Upper lobe of left lung (tissue), 6 donors: ENCODE measurements around the gene NR3C1. TPM values are rescaled to one million over a fixed set of nuclear protein-coding genes. Genes with fewer than 3 reads are reported as not detected.

Experiments
- ATAC-seq, 2 donors: fragments of 200-7000 bp; cut with Tn5 transposase; one replicate each; pipeline ENCODE4 v1.9.1; 2022; ENCODE audit warnings: mild to moderate bottlenecking in 2 of 2, moderate library complexity in 2 of 2; ENCODE audit not compliant: low FRiP score in 2 of 2
- DNase-seq, 2 donors: peaks; one replicate each; pipeline ENCODE4 v3.0.0-alpha.2; 2019 to 2020
- H3K27ac ChIP-seq, 4 donors: fragments of 200-600 bp; sonication (generic); one replicate each; pipeline ENCODE4 v1.5.1; 2016 to 2019
- H3K27me3 ChIP-seq, 4 donors: fragments of 200-600 bp; sonication (generic); one replicate each; pipeline ENCODE4 v1.5.1; 2017 to 2019
- H3K36me3 ChIP-seq, 4 donors: fragments of 200-600 bp; sonication (generic); one replicate each; pipeline ENCODE4 v1.5.1; 2016 to 2019
- H3K4me1 ChIP-seq, 4 donors: fragments of 200-600 bp; sonication (generic); one replicate each; pipeline ENCODE4 v1.5.1; 2018 to 2019
- H3K4me3 ChIP-seq, 4 donors: fragments of 200-600 bp; sonication (generic); one replicate each; pipeline ENCODE4 v1.5.1; 2017 to 2019; ENCODE audit warnings: mild to moderate bottlenecking in 2 of 4, moderate library complexity in 1 of 4
- H3K9me3 ChIP-seq, 4 donors: fragments of 200-600 bp; sonication (generic); one replicate each; pipeline ENCODE4 v1.5.1; 2018 to 2019
- CTCF ChIP-seq, 6 experiments: fragments of 450-650 bp in 4 of 6; fragments of 200-600 bp in 2 of 6; sonication (generic) in 2 of 6; IDR thresholded peaks; one replicate each; pipeline ENCODE4 v1.5.1; 2016 to 2019; ENCODE audit warnings: antibody characterized with exemption in 6 of 6
- EP300 ChIP-seq, 4 donors: sonication (generic); formaldehyde crosslinking; IDR thresholded peaks; one replicate each; pipeline ENCODE4 v1.5.1; 2017; ENCODE audit warnings: antibody characterized with exemption in 4 of 4, control low read depth in 2 of 4
- POLR2A ChIP-seq, 4 donors: fragments of 450-650 bp; IDR thresholded peaks; one replicate each; pipeline ENCODE4 v1.5.1; 2016 to 2017; ENCODE audit warnings: antibody characterized with exemption in 4 of 4, mild to moderate bottlenecking in 2 of 4
- POLR2AphosphoS5 ChIP-seq, 2 donors: sonication (generic); formaldehyde crosslinking; IDR thresholded peaks; one replicate each; pipeline ENCODE4 v1.5.1; 2017; ENCODE audit warnings: antibody characterized with exemption in 2 of 2
- WGBS, 2 donors: methylation state at CpG; one replicate each; pipeline ENCODE4 v1.1.5; 2017 to 2018; 5-methylcytosine and 5-hydroxymethylcytosine counted together
- total RNA-seq, 6 donors: library from RNA; depleted of rRNA in 4 of 6; stranded (reverse); fragments of >200 nt in 4 of 6; gene quantifications; one replicate each; pipeline versions ENCODE4 v1.1.0 to v1.2.1, GENCODE V29; 2016 to 2021
- donor health status: DM: no; HTN: no; CAD: no; lungs with moderate emphysema.
- donor health status: DM: no; HTN: yes; CAD: no; lungs with severe emphysema.

Gene NR3C1
- total RNA-seq, 6 donors from 2014 or later = 44.5 to 101 (median 72.7) TPM

GRCh38 chr5:143417503-143418139 is 14.1 kb upstream of the NR3C1 start:
- no peak for TF ChIP-seq CTCF (IDR thresholded peaks at IDR 0.05)
- no peak for TF ChIP-seq POLR2AphosphoS5 (IDR thresholded peaks at IDR 0.05)
- TF ChIP-seq POLR2A (IDR thresholded peaks at IDR 0.05) = no peak
- no peak for TF ChIP-seq EP300 (IDR thresholded peaks at IDR 0.05)
- Histone ChIP-seq H3K9me3 (no peaks in the 10 kb centered on the region), H3K36me3 (no peaks in the 10 kb centered on the region), H3K27ac (no peak overlapping the region), H3K4me1 (peaks cover 0 to 8% (median 3%) of the 10 kb centered on the region in 4 donors), H3K4me3 (no peak overlapping the region), H3K27me3 (no peaks in the 10 kb centered on the region)
- 89% methylated on average over 4 of the region's 4 CpGs for WGBS, 2 donors
- DNase-seq (no peak), ATAC-seq (no peak)

GRCh38 chr5:143416411-143416810 is 12.9 kb upstream of the NR3C1 start:
- H3K9me3 ChIP-seq = no peaks in the 10 kb centered on the region
- DNase-seq (no peak), ATAC-seq (no peak)
- no peaks in the 10 kb centered on the region for H3K27me3 ChIP-seq
- H3K4me1 ChIP-seq = peaks cover 0 to 8% (median 3%) of the 10 kb centered on the region in 4 donors
- no peaks in the 10 kb centered on the region for H3K36me3 ChIP-seq
- no peak for TF ChIP-seq CTCF (IDR thresholded peaks at IDR 0.05)
- no peak for TF ChIP-seq POLR2AphosphoS5 (IDR thresholded peaks at IDR 0.05)
- no peak for TF ChIP-seq POLR2A (IDR thresholded peaks at IDR 0.05)
- TF ChIP-seq EP300 (IDR thresholded peaks at IDR 0.05) = no peak
- H3K4me3 ChIP-seq = no peak overlapping the region
- H3K27ac ChIP-seq = no peak overlapping the region

DNA sequence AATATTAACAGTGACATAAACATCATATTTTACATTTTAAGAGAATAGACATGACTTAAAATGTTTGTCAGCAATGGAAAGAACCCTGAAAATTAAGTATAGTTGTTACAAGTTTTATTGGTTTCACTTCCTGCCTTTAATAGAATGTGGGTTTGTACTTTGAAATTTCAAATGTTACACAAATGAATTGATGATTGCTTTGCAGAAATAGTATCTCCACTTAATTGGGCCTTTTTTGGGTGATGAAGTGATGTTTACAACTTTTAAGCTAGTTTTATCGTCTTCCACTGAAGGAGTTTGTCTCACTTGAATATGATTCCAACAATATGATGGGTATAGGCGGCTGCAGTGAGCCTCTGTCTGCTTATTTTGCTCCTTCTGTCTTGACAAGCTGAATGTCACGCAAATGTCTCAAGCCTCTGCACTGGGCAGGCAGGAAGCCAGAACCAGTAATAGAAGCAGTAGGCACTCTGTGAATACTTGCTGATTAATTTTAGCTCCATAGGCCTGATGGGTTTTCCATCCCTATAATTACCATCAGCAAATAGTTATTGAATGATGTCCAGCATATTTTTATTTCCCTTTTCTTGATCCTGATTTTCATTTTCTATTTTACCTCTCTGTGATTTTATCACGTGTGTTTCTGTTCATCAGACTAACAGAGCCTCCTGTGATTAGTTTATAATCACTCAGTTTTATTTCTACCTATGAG is 10.6 kb upstream of the NR3C1 start:
- Histone ChIP-seq H3K4me3 (no peak overlapping the region), H3K27ac (no peak overlapping the region)

DNA sequence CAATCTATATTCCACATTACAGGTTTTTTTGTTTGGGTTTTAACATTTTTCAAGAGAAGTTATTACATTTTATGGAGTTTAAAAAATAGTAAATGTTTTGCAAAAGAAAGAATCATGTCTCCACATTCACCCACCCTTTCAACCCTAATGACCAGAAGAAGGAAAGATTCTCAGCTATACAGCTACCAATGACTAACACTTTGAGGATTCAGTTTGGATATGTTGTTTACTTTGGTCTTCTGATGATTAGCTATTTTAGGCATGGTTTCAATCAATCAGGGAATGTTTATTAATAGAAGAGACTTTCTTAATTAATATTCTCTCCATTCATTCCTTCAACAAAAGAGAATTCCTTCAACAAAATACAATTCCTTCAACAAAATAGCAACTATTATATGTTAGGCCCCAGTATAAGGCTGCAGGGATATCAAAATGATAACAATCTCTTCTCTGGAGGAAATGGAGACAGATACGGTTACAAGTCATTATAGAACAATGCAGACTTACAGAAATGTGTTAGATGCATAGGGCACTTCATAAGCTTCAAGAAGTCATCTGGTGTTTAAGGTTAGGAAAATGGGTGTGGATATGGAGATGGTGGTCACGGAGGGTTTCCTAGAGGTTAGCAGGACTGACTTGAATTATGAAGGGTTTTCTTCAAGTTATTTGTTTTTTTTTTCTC is 9.3 kb upstream of the NR3C1 start:
- TF ChIP-seq POLR2A (IDR thresholded peaks at IDR 0.05) (no peak), POLR2AphosphoS5 (IDR thresholded peaks at IDR 0.05) (no peak), EP300 (IDR thresholded peaks at IDR 0.05) (no peak), CTCF (IDR thresholded peaks at IDR 0.05) (no peak)
- no peaks in the 10 kb centered on the region for H3K36me3 ChIP-seq
- H3K4me3 ChIP-seq = no peak overlapping the region
- no peaks in the 10 kb centered on the region for H3K27me3 ChIP-seq
- no peak overlapping the region for H3K27ac ChIP-seq
- ATAC-seq (no peak), DNase-seq (no peak)
- H3K9me3 ChIP-seq = no peaks in the 10 kb centered on the region
- no peaks in the 10 kb centered on the region for H3K4me1 ChIP-seq
- WGBS, 2 donors = 81 to 84% methylated on average over 2 of the region's 2 CpGs

More for the DNA sequence above, 10.6 kb upstream of the NR3C1 start:
- H3K27me3 ChIP-seq = no peaks in the 10 kb centered on the region
- no peaks in the 10 kb centered on the region for H3K36me3 ChIP-seq
- WGBS, 2 donors = 71 to 82% methylated on average over 4 of the region's 4 CpGs
- no peak for DNase-seq
- peaks cover 0 to 8% (median 3%) of the 10 kb centered on the region in 4 donors for H3K4me1 ChIP-seq
- no peak for ATAC-seq
- TF ChIP-seq POLR2A (IDR thresholded peaks at IDR 0.05) (no peak), POLR2AphosphoS5 (IDR thresholded peaks at IDR 0.05) (no peak), EP300 (IDR thresholded peaks at IDR 0.05) (no peak), CTCF (IDR thresholded peaks at IDR 0.05) (no peak)
- no peaks in the 10 kb centered on the region for H3K9me3 ChIP-seq
